Measurements from ENCODE around the gene ITGB8. TPM values are rescaled to one million over a fixed set of nuclear protein-coding genes. Genes with fewer than 3 reads are reported as not detected.
"Not testable (repeated sequence)": the region's sequence is repeated elsewhere in the genome, so short reads cannot be mapped to it uniquely, and the experiment has no call there.

ITGB8 gene
- total RNA-seq, 1 donor from 2014 or later, result 8.5 TPM

DNA sequence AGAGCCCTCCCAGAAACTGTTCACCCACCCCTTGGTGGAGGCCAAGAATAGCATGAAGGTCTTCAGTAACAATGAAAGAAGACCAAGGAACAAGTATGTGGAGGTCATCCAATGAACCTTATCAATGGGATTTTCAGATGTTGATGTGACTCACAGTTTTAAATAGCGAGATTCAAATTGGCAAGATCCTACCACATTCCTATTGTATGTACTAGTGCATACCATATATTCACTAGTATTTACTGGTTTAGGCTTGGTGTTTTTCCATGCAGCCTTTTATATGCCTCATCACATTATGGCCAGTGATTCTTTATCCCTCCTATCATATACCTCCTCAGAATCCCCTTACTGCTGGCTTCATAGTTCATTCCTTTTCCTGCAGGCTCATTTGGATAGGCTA lies 54.4 kb downstream of the ITGB8 start:
- DNase-seq, result peak; percentile 30

DNA sequence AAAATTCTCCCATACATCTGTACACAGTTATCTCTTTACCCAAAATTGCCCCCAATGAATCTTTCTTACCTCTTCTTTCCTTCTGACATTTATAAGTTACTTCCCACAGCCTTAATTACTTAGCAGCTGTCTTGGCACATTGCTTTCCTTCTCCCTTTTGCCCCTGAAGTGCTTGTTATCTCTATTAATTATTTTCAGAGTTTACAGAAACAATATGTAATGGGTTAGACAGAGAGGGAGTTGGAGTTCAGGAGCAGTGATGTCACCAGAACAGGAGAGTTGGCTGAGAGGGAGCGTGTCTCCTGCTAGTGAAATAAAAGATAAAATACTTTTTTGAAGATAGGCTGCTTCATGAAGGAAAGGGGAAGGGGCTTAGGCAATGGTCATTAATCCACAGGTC lies 57.4 kb downstream of the ITGB8 start:
- DNase-seq, result no peak

DNA sequence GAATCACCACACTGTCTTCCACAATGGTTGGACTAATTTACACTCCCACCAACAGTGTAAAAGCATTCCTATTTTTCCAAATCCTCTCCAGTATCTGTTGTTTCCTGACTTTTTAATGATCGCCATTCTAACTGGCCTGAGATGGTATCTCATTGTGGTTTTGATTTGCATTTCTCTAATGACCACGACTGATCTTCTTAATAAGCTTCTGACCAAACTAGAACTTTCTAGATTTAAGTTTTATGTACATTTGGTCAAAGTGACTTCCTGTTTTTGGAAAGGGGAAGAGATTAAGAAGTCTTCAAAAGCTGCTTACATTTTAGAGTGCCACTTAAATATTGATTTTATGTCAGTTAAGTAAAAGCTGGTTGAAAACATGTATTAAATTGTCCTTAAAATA lies 58.5 kb downstream of the ITGB8 start:
- DNase-seq, result not testable (repeated sequence)

DNA sequence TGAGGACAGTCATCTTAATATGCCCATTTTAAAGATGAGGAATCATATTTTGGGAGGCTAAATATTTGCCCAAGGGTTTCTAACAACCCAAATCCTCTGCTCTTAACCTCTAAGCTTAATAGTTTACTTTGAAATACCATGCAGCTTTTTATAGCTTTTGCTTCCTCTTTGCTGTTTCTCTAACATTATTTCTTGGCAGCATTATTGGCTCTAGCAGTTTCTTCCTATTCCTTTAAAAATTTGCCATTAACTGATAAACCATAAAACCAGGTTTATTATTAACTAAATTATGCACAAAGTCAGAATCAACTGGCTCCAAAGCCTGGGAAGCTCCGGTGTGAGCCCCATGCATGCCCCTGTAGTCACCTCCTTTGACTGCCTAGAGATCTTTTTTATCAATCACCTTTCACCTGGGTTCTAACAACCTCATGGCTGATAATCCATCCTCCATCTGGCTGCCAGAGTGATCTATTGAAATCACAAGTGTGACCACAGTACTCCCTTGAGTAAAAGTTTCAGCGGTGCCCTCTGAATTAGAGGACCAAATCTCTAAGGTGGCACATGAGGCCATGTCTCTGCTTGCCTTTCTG lies 62.4 kb downstream of the ITGB8 start:
- no peak for DNase-seq

DNA sequence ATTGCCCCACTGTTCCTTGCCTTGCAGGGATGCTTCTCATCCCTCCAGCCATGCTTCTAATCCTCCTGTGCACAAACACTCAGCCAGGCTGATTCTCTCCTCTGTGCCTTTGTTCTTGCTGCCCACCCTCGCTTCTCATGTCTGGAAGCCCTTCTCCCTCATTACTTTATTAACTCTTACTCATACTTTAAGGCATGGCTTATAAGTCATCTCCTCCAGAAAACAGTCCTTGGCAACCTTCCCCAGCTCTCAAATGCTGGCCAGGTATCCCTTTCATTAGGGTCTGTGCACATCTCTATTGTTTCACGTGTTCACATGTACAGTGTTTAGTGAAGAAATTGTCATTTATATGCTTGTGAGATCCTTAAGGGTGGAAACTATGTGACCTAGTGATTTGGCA lies 62.9 kb downstream of the ITGB8 start:
- no peak for DNase-seq

DNA sequence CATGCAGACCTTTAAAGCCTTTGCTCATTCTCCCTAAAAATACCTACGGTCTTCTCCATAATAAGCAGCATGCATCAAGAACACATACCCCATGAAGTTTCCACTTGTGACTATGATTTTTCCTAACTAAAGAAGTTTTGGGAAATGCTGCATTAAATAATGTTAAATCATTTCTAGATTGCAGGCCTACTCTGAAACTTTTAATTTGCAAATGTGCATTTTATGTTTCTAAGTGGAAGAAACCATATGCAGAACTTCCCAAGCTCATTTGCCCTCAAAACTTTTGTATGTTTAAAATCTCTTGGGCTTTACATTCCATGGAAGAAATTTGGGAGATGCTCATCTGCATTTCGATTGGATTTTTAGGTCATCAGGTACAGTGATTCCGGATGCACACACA lies 63.6 kb downstream of the ITGB8 start:
- DNase-seq, result no peak

DNA sequence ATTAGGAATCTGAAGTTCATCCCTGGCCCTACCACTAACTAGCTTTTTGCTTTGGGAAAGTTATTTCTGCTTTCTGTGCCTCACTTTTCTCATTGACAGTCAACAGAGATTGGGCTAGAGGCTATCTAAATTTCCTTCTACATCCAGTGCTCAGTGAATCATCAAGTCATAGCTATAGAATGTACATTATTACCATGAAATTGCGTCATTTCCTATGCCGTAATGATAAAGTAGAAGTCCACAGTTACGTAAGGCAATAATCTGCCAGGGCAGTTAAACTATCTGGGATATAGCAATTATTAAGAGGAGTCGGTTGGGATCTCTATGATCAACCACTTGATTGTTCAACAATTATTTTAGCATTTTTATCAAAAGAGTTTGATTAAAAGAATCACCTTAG lies 64.4 kb downstream of the ITGB8 start:
- DNase-seq, result no peak

DNA sequence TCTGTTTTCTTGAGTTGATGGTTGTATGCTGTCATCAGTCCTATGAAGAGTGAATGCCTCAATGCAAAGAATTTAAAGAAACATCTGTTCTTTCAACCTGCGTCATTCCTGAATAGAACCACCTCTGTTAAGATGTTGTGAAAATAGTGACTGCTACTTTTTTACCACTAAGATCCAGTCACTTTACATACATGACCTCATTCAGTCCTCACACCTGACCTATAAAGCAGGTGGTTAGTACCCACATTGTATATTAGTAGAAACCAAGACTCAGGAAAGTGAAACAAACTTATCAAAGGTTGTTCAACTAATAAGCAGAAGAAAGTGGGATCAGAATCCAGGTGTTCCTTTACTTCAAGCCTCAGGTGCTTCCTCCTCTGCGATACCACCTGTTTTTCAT lies 64.8 kb downstream of the ITGB8 start:
- no peak for DNase-seq

DNA sequence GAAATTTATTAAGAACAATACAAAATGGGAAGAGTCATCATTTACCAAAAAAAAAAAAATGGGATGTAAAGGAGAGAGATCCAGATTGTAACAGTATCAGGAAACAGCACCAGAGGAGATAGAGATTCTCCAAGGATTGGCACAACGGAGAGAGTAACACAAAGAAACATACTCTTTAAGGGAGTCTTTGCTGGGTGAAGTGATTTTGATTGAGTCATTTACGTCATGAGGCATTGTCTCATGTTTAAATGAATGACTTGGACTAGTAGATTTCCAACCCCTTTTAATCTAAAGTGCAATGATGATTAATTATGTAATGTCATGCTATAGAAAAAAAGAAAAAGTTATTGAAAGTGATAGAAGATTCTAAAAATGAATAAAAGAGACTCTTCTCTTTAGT lies 68.8 kb downstream of the ITGB8 start:
- peak; percentile 11 for DNase-seq

DNA sequence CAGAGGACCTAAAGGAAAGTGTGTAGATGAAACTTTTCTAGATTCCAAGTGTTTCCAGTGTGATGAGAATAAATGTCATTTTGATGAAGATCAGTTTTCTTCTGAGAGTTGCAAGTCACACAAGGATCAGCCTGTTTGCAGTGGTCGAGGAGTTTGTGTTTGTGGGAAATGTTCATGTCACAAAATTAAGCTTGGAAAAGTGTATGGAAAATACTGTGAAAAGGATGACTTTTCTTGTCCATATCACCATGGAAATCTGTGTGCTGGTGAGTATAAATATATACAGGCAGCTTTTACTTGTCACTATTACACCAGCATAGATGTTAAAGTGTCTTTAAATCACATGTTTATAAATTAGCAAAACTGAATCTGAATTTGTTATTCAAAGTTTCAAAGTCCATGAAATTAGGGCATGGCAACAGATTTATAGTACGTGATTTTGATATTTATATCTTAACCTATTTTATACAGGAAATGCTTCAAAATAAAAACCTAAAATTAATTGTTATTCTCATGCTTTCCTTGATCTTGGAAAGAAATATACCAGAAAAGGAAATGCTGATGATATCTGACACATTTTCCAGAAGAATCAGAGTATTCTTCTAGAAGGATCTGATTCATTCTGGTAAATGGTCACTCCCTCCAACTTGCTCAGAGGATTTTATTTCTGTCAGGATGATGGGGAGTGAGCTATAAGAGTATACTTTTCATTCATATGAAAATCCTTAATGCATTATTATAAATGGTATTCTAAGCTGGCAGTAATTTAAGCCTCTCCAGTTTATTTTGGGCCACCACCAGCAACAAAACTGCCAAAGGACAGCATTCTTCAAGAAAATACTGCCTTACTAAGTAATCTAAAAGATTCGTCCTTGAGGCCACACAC lies 71.4 kb downstream of the ITGB8 start:
- DNase-seq, result peak; percentile 5

DNA sequence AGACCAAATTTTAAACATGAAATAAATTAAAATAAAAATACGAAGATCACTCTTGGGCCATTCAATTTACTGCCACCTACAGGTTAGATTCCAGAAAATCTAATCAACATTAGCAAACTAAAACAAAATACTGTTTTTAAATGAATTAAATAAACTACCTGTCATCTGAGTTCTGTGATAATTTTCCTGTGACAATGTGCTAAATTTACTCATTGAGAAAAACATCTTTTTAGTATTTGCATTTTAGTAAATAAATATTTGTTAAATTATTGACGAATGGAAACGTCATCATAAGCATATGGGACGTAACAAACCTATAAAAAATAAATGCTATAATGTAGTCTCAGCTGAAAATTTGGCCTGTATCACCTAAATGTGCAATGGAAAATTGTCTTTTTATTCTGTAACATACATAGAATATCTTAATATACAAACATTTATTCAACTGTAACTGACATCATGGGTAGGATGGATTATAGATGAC lies 72.1 kb downstream of the ITGB8 start:
- peak; percentile 17 for DNase-seq

DNA sequence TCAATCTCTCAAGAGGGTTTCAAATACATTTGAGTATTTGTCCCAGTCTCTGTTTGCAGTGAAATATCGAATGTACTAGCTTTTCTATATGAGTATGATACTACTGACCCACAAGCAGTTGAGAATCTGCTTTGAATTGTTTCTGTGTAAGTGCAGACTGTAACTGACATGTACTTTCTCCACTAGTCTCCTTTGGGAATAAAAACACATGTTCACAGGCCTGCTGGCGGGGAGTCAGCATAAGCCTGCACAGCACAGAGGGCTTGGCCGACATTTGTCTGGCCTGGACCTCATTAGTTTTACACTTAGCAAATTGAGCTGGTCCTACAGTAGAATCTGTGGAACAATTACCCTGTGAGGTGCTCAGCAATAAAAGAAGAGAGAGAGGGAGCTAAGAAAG lies 72.6 kb downstream of the ITGB8 start:
- DNase-seq, result no peak

DNA sequence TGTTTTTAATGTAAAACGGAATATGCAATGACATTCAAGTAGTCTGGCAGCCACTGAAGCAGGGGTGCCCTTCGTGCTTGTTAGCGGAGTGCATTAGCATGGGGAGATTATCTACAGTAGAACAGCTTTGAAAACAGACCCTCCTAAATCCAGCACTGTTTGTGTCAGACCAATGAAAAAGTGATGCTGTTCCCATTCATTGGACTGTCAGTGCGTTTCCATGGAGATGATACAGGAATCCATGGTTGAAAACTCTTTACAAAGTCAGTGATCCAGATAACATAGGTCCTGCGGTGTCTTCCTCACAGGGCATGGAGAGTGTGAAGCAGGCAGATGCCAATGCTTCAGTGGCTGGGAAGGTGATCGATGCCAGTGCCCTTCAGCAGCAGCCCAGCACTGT lies 73.6 kb downstream of the ITGB8 start:
- no peak for DNase-seq

DNA sequence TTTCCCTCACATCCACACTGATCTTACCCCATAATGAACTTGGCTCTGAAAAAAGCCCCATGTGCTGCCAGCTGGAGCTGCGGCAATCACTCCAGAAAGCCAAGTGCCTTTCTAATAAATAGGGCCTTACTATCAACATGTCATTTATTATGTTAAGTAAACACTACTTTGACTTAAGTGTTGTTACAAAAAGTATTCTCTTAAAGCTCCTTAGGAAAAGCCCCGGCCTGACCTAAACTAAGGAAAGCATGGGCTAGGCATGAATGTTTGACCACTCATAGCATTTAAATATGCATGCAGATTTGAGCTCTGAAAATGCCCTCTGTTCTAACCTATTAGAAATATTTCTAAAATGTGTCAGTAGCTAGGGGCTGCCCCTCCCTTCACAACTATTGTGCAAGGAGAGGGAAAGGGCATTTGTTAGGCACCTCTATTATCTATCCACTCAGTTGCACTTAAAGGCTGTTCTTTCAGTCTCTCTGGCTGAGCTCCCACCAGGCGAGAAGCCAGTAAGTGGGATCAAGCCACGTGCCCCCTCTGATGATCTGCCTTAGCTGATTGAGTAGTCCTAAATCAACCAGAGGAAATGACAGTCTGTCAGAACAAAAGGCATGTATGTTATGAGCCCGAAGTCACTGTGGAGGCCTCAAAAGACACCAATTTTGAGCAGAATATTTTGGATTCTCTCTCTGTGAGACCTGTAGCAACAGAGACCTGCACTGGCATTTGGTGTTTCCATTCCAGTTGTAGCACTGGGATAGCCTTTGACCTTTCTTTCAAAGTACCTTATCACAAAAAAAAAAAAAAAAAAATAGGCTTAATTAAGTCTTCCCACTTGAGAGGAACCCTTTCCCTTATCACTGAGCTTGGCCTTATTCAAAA lies 77.1 kb downstream of the ITGB8 start:
- DNase-seq, result peak; percentile 67

DNA sequence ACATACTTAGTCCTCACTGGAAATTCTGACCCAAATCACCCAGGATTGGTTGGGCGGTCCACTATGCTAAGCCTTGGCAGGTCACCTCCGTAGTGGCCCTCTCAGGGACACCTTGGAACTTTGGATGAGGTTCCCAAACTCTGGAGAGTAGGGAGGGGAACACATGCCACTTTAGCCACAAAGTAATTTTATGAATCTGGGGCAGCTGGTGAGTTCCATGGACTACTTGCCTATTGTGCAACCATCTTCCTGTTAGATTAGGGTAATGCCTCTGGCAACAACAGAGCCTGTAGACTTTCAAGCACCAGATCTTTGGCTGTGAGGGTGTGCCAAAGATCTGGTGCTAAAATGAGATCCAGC lies 77.7 kb downstream of the ITGB8 start:
- no peak for DNase-seq

DNA sequence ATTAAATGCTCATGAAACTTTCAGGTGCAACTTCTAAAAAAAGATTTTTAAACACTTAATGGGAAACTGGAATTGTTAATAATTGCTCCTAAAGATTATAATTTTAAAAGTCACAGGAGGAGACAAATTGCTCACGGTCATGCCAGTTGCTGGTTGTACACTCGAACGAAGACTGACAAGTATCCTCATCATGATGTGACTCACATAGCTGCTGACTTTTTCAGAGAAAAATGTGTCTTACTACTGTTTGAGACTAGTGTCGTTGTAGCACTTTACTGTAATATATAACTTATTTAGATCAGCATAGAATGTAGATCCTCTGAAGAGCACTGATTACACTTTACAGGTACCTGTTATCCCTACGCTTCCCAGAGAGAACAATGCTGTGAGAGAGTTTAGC lies 79.3 kb downstream of the ITGB8 start:
- DNase-seq, result no peak

DNA sequence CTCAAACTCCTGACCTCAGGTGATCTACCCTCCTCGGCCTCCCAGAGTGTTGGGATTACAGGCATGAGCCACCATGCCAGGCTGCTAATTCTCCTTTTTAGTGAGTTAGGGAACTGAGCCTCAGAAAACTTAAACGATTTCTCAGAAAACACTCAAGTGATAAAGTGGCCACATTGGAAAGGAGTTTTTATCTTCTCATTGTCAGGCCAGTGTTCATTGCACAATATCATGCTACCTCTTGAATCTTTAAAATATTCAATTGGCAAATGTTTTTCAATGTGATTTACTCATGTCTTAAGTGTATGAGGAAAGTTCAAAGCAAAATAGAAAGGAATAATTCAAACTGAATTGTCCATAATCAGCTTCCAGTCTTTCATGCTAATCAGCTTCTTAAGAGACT lies 80.7 kb downstream of the ITGB8 start:
- DNase-seq, result no peak

DNA sequence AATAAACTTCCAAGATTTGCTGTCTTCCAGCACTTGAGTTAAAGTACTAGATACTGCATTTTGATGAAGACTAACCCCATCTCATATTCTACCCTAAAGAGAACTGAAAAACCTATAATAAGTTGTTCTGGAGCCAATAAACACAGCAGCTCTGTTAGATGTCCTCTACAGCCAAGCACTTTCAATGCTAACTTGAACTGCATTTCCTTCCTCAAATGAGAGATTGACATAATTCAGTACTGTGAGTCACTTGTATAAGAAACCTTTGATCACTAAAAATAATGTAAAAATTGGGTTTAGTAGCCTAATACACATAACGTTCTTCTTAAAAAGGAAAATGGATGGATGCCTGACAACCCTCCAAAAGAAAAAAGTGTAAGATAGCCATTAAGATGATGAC lies 81.3 kb downstream of the ITGB8 start:
- DNase-seq, result peak; percentile 59

DNA sequence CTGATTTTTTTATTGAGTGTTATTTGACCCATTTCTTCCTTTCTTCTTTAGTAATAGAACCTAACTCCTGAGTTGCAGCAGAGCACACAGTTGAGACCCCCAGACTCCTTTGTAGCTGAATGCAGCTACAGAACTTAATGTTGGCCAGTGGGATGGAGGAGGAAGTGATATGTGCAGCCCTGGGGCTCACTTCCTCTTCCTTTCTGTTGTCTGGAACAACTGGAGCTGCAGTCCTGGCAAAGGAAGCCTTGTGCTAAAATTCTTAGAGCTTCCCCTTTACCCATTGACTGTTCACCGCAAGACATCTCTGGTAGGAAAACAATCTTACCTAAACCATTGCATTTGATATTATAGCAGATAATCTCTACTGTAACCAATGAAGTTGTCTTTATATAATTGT lies 86.6 kb downstream of the ITGB8 start:
- no peak for DNase-seq

DNA sequence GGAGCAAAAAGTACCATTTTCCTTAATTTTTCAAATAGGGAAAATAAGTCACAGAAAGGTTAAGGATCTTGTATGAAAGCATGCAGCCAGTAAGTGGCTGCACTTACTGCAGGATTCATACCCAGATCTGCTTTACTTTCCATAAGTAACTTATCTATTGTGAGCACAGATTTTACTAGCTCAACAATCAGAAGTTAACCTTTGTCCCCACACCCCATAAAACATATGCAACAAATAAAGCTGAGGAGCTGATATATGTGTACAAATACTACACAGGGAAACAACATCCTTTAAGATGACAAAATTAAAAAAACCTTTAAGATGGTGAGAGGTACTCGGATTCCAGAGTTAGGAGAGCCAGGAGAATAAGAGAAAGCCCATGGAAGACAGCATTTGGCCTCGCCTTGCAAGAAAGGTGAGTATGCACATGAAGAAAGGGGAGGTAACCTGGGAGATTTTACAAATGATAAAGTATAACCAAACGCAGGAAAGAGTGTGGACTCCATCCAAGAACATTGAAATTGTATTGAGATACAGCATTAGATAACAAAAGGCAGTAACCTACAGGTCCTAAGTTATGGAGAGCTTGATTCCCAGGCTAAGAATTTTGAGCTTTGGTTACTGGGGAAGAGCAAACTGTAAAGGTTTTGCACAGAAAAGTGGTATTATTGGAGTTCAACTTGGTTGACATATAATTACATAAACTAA lies 87.1 kb downstream of the ITGB8 start:
- DNase-seq, result no peak

DNA sequence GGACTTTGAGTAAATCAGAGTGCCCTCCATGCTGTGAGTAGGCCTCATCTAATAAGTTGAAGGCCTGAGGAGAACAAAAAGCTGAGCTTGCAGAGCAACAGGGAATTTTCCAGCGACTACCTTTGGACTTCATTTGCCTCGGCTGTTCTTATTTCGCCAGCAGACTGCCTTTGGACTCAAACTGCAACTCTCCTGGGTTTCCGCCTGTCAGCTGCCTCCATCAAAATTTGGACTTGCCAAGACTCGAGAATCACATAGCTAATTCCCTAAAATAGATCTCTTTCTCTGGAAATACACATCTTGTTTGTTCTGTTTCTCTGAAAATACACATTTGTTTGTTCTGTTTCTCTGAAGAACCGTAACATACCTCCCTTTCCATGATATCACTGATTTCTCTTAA lies 93.8 kb downstream of the ITGB8 start:
- DNase-seq, result no peak

DNA sequence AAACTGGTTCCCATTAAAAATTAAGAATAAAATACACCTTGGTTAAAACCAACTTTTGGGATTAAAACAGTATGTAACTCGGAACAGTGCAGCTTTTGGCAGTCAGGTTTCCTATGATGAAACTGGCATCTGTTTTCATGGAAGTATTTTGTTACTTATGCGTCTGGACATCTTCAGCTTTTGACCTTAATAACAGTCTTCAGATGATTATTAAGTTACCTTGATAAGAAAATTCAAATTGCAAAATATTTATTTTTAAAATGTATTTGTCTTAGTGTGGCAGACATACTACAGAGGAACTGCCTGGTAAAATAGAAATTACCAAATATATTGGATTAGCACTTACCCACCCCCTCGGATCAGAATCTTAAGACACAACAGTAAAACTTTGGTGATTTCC lies 100.0 kb downstream of the ITGB8 start:
- DNase-seq, result no peak

DNA sequence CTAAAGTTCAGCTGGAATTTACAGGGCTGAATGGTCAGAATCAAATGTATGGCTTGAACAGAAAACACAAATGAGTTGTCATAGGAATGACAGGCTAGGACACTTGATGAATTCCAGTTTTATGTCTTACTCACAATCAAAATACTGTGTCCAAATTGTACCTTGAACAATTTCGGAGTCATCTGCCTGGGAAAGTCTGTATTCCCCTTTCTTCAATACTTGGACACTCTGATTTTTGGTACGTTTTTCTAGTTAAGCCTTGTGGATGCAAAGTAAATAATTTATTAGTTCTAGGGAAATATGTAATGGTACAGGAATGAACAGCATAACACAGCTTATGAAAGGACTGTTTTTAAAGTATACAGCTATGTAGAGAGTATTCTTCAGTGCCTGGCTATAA lies 100.4 kb downstream of the ITGB8 start:
- no peak for DNase-seq
